Forelimb muscle (tissue), 1 donor: Measurements from ENCODE around the gene COPS8. TPM values are rescaled to one million over a fixed set of nuclear protein-coding genes. Genes with fewer than 3 reads are reported as not detected.

Experiments
- DNase-seq: peaks from one replicate; pipeline ENCODE4 v3.0.0-alpha.2; 2013; ENCODE audit warnings: low read depth
- polyA plus RNA-seq: library from polyadenylated mRNA; unstranded; fragments of 120-200 nt; gene quantifications from one replicate; pipeline ENCODE4 v1.2.1, GENCODE V29; 2013; ENCODE audit not compliant: insufficient read length

The COPS8 gene
- polyA plus RNA-seq, 1 donor = 57.7 TPM

- no peak for DNase-seq
Measured at GRCh38 chr2:237064203-237065070, 21.3 kb upstream of the COPS8 start.

- DNase-seq = no peak
Measured at GRCh38 chr2:237065071-237065377, 20.7 kb upstream of the COPS8 start.

GRCh38 chr2:237066396-237066795 lies 19.3 kb upstream of the COPS8 start:
- no peak for DNase-seq

GRCh38 chr2:237068005-237068576 lies 17.6 kb upstream of the COPS8 start:
- DNase-seq = no peak

GRCh38 chr2:237072067-237072931 lies 13.4 kb upstream of the COPS8 start:
- DNase-seq = no peak

- DNase-seq = no peak
Measured at GRCh38 chr2:237073552-237073951, 12.1 kb upstream of the COPS8 start.

- DNase-seq = no peak
Measured at GRCh38 chr2:237074211-237074993, 11.3 kb upstream of the COPS8 start.

GRCh38 chr2:237075749-237076599 lies 9.7 kb upstream of the COPS8 start:
- no peak for DNase-seq

- no peak for DNase-seq
Measured at GRCh38 chr2:237081596-237081995, 4.1 kb upstream of the COPS8 start.

- DNase-seq = no peak
Measured at GRCh38 chr2:237083026-237083425, 2.7 kb upstream of the COPS8 start.

- DNase-seq = no peak
Measured at GRCh38 chr2:237084444-237084843, 1.2 kb upstream of the COPS8 start.

GRCh38 chr2:237090906-237091305 lies 5.2 kb downstream of the COPS8 start:
- no peak for DNase-seq

- no peak for DNase-seq
Measured at GRCh38 chr2:237091779-237092436, 6.2 kb downstream of the COPS8 start.

- DNase-seq = no peak
Measured at GRCh38 chr2:237092506-237092905, 6.8 kb downstream of the COPS8 start.

- peak; percentile 52 for DNase-seq
Measured at GRCh38 chr2:237092920-237093781, 7.5 kb downstream of the COPS8 start.

- no peak for DNase-seq
Measured at GRCh38 chr2:237096201-237096600, 10.5 kb downstream of the COPS8 start.

GRCh38 chr2:237096911-237097310 lies 11.2 kb downstream of the COPS8 start:
- DNase-seq = no peak

GRCh38 chr2:237097326-237097910 lies 11.7 kb downstream of the COPS8 start:
- no peak for DNase-seq
